ENCODE results near the gene SSRP1. TPM values are rescaled to one million over a fixed set of nuclear protein-coding genes. Genes with fewer than 3 reads are reported as not detected.
A peak's percentile ranks its signal among the peaks of the same experiment; 100 is the strongest.

The SSRP1 gene
- total and polyA plus RNA-seq, 4 donors = 34.6 to 135 (median 110) TPM

- 93% methylated on average over 9 of the region's 9 CpGs for WGBS (ENCODE audit: insufficient coverage)
- Histone ChIP-seq H3K27ac (ENCODE audit: low read depth, low read length) (no peak overlapping the region), H3K36me3 (ENCODE audit: control insufficient read depth, insufficient read depth, low read length) (peaks cover 59% of the 10 kb centered on the region), H3K27me3 (ENCODE audit: control insufficient read depth, insufficient read depth, low read length) (no peaks in the 10 kb centered on the region), H3K9me3 (ENCODE audit: control insufficient read depth, insufficient read depth, low read length) (no peaks in the 10 kb centered on the region), H3K4me1 (ENCODE audit: control insufficient read depth, insufficient read depth, low read length) (peaks cover 29% of the 10 kb centered on the region), H3K4me3 (ENCODE audit: low read depth, low read length) (no peak overlapping the region)
- no peak for DNase-seq (ENCODE audit: low read depth in 4 of 6, low spot score in 6 of 6)
Observed at GRCh38 chr11:57306940-57307565, 28.6 kb downstream of the SSRP1 start.

DNA sequence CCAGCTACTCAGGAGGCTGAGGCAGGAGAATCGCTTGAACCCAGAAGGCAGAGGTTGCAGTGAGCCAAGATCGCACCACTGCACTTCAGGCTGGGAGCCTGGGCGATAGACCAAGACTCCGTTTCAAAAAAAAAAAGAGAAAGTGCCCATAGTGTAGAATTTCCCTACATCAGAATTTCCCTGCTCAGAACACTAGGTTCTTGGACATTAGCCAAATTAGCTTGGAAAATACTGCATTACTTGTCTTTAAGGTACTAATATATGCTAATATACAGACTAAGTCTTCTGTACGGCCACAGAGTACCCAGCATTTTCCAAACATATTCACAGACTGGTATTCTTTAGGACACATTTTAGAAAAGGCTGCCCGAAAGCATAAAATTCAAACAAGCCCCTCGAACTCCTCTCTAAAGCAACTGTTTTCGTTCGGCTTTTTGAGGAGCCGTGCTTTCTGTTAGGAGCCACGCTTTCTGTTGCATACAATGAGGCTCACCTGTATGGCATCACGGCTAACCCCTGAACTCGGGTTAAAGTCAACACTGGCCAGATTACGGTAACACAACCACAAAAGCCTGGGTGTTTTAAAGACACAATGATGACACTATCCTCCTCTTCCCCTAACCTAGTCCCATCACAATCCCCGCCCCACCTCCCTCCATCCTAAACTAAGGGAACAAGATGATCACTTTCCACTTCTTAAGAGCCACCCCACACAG lies 29.4 kb downstream of the SSRP1 start:
- peaks cover 63% of the 10 kb centered on the region for H3K36me3 ChIP-seq (ENCODE audit: control insufficient read depth, insufficient read depth, low read length)
- no peak overlapping the region for H3K27ac ChIP-seq (ENCODE audit: low read depth, low read length)
- peak in 2 of 6 donors; percentile 31 to 51 for DNase-seq (ENCODE audit: low read depth in 4 of 6, low spot score in 6 of 6)
- no peak overlapping the region for H3K4me3 ChIP-seq (ENCODE audit: low read depth, low read length)
- no peaks in the 10 kb centered on the region for H3K27me3 ChIP-seq (ENCODE audit: control insufficient read depth, insufficient read depth, low read length)
- no peaks in the 10 kb centered on the region for H3K9me3 ChIP-seq (ENCODE audit: control insufficient read depth, insufficient read depth, low read length)
- WGBS (ENCODE audit: insufficient coverage) = 79% methylated on average over 10 of the region's 15 CpGs
- H3K4me1 ChIP-seq (ENCODE audit: control insufficient read depth, insufficient read depth, low read length) = peaks cover 22% of the 10 kb centered on the region

DNA sequence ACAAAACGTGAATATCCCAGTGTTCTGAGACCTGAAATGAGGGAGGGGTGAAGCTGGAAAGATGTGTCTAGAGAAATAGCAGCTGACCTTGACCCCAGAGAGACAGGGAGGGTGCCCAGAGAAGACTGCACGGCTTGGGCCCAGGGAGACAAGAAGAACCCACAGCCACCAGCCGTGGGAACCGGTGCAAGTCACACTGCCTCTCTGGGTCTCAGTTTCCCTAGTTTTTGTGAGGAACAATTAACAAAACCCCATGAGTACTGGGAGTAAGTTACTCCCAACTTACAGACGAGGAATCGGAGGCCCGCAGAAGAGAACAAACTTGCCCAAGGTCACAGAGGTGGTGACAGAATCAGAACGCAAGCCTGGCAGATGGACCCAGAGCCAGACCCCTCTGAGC lies 30.2 kb downstream of the SSRP1 start:
- H3K27me3 ChIP-seq (ENCODE audit: control insufficient read depth, insufficient read depth, low read length) = no peaks in the 10 kb centered on the region
- no peak overlapping the region for H3K27ac ChIP-seq (ENCODE audit: low read depth, low read length)
- no peak for DNase-seq (ENCODE audit: low read depth in 4 of 6, low spot score in 6 of 6)
- 95% methylated on average over 5 of the region's 8 CpGs for WGBS (ENCODE audit: insufficient coverage)
- H3K36me3 ChIP-seq (ENCODE audit: control insufficient read depth, insufficient read depth, low read length) = peaks cover 65% of the 10 kb centered on the region
- H3K4me3 ChIP-seq (ENCODE audit: low read depth, low read length) = no peak overlapping the region
- peaks cover 15% of the 10 kb centered on the region for H3K4me1 ChIP-seq (ENCODE audit: control insufficient read depth, insufficient read depth, low read length)
- H3K9me3 ChIP-seq (ENCODE audit: control insufficient read depth, insufficient read depth, low read length) = no peaks in the 10 kb centered on the region

DNA sequence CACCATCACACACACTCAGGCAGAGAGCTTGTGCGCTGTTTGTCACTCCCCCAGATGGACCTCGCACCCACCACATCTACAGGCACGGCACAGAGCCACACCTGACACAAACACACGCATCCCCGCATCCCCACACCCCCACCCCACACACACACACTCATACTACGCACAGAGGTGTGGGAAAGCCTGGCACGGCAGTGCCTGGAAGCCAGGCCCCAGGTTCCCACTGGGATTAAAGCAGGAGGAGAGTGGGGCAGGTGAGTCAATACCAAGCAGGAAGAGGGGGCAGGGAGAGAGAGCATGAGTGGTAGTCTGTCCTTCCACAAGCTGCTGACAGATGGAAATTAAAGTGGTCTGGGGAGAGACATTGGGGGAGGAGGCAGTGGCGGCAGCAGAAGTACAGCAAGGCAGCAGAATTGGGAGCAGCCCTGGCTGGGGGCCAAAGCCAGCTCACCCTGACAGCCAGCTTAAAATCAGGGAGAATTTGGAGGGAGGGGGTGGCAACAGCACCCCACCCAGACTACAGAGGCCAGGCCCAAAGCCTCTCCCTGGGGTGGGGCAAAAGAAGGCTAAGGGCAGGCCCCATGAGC lies 31.6 kb downstream of the SSRP1 start:
- DNase-seq (ENCODE audit: low read depth in 4 of 6, low spot score in 6 of 6) = peak in 2 of 6 donors; percentile 9 to 26
- no peaks in the 10 kb centered on the region for H3K9me3 ChIP-seq (ENCODE audit: control insufficient read depth, insufficient read depth, low read length)
- H3K4me3 ChIP-seq (ENCODE audit: low read depth, low read length) = no peak overlapping the region
- 72% methylated on average over 3 of the region's 8 CpGs for WGBS (ENCODE audit: insufficient coverage)
- H3K36me3 ChIP-seq (ENCODE audit: control insufficient read depth, insufficient read depth, low read length) = peaks cover 64% of the 10 kb centered on the region
- no peaks in the 10 kb centered on the region for H3K27me3 ChIP-seq (ENCODE audit: control insufficient read depth, insufficient read depth, low read length)
- H3K4me1 ChIP-seq (ENCODE audit: control insufficient read depth, insufficient read depth, low read length) = peaks cover 8% of the 10 kb centered on the region
- H3K27ac ChIP-seq (ENCODE audit: low read depth, low read length) = no peak overlapping the region

GRCh38 chr11:57303280-57303989 lies 32.3 kb downstream of the SSRP1 start:
- peaks cover 8% of the 10 kb centered on the region for H3K4me1 ChIP-seq (ENCODE audit: control insufficient read depth, insufficient read depth, low read length)
- no peaks in the 10 kb centered on the region for H3K27me3 ChIP-seq (ENCODE audit: control insufficient read depth, insufficient read depth, low read length)
- WGBS (ENCODE audit: insufficient coverage) = 80% methylated on average over 13 of the region's 17 CpGs
- no peak for DNase-seq (ENCODE audit: low read depth in 4 of 6, low spot score in 6 of 6)
- no peak overlapping the region for H3K4me3 ChIP-seq (ENCODE audit: low read depth, low read length)
- no peaks in the 10 kb centered on the region for H3K9me3 ChIP-seq (ENCODE audit: control insufficient read depth, insufficient read depth, low read length)
- H3K36me3 ChIP-seq (ENCODE audit: control insufficient read depth, insufficient read depth, low read length) = peaks cover 64% of the 10 kb centered on the region
- no peak overlapping the region for H3K27ac ChIP-seq (ENCODE audit: low read depth, low read length)

DNA sequence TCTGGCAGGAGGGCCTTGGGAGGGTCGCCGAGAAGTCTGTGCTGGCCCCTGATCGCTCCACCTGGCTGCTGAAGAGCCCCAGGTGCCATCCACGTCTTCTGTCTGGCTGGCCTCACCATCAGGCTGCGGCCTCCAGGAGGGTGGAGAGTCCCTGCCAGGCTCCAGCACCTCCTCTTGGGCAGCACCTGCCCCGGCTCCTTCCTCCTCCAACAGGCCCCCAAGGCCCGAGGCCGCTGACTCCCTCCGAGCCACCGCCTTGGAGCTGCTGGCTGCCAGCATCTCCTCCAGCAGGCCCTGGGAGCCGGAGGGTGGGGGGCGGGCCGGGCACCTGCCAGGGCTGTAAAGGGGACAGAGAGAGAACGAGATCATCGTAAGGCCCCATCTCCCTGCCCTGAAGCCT lies 33.2 kb downstream of the SSRP1 start:
- no peak overlapping the region for H3K27ac ChIP-seq (ENCODE audit: low read depth, low read length)
- H3K4me1 ChIP-seq (ENCODE audit: control insufficient read depth, insufficient read depth, low read length) = peaks cover 8% of the 10 kb centered on the region
- WGBS (ENCODE audit: insufficient coverage) = 96% methylated on average over 11 of the region's 15 CpGs
- no peak for DNase-seq (ENCODE audit: low read depth in 4 of 6, low spot score in 6 of 6)
- H3K36me3 ChIP-seq (ENCODE audit: control insufficient read depth, insufficient read depth, low read length) = peaks cover 69% of the 10 kb centered on the region
- no peaks in the 10 kb centered on the region for H3K27me3 ChIP-seq (ENCODE audit: control insufficient read depth, insufficient read depth, low read length)
- H3K4me3 ChIP-seq (ENCODE audit: low read depth, low read length) = no peak overlapping the region
- no peaks in the 10 kb centered on the region for H3K9me3 ChIP-seq (ENCODE audit: control insufficient read depth, insufficient read depth, low read length)

DNA sequence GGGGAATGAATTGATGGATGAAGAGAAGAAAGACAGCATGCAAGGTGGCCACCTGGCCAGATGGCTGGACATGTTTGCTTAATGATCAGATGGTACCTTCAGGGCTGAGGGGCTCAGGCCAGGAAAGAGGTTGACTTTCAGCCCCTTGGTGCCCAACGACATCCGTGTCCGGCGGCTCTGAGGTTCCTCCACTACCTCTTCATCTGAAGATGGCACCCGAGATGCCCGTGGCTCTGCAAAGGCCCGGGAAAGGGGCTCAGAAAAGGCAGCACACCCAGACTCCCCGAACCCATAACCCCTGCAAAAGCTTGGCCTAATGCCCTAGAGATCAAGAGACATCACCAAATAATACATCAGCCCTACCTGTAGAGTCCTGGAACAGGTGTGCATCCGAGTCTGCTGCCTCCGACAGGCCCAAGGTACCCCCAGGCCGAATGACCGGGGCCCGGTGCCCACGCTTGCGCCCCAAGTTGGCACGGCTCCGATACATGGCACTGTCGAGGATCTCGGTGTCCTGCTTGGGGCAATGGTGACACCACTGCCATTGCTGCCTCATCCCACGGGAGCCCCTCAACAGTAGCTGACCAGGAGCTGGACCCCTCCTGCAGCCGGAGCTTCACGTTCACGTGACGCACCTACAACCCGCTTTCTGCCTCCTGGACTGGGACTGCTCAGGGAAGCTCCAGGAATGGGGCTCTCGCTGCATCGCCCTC lies 33.8 kb downstream of the SSRP1 start:
- peaks cover 8% of the 10 kb centered on the region for H3K4me1 ChIP-seq (ENCODE audit: control insufficient read depth, insufficient read depth, low read length)
- H3K9me3 ChIP-seq (ENCODE audit: control insufficient read depth, insufficient read depth, low read length) = no peaks in the 10 kb centered on the region
- no peak overlapping the region for H3K27ac ChIP-seq (ENCODE audit: low read depth, low read length)
- H3K27me3 ChIP-seq (ENCODE audit: control insufficient read depth, insufficient read depth, low read length) = no peaks in the 10 kb centered on the region
- no peak for DNase-seq (ENCODE audit: low read depth in 4 of 6, low spot score in 6 of 6)
- no peak overlapping the region for H3K4me3 ChIP-seq (ENCODE audit: low read depth, low read length)
- whole genome bisulfite sequencing (ENCODE audit: insufficient coverage) = 97% methylated on average over 26 of the region's 27 CpGs
- peaks cover 64% of the 10 kb centered on the region for H3K36me3 ChIP-seq (ENCODE audit: control insufficient read depth, insufficient read depth, low read length)

DNA sequence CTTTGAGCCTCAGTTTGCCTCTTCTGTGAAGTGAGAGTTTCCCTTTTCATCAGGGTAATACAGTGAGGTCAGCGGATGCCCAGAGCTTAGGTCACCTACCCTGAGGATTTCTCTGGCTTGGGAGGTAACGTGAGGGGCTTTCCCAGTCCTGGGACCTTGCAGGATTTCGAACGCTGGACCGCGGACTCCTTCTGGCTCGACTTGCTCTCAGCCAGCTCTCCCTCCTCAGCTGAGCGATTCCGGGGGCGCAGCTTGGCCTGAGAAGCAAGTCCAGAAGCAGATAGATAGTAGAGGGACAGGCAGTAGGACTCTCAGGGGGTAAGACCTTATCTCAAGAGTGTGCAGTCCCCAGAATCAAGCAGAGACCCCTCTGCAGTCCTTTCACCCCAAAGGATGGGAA lies 34.9 kb downstream of the SSRP1 start:
- no peak overlapping the region for H3K4me3 ChIP-seq (ENCODE audit: low read depth, low read length)
- H3K36me3 ChIP-seq (ENCODE audit: control insufficient read depth, insufficient read depth, low read length) = peaks cover 64% of the 10 kb centered on the region
- no peak for DNase-seq (ENCODE audit: low read depth in 4 of 6, low spot score in 6 of 6)
- H3K4me1 ChIP-seq (ENCODE audit: control insufficient read depth, insufficient read depth, low read length) = peaks cover 5% of the 10 kb centered on the region
- no peaks in the 10 kb centered on the region for H3K27me3 ChIP-seq (ENCODE audit: control insufficient read depth, insufficient read depth, low read length)
- H3K9me3 ChIP-seq (ENCODE audit: control insufficient read depth, insufficient read depth, low read length) = no peaks in the 10 kb centered on the region
- 94% methylated on average over 5 of the region's 10 CpGs for WGBS (ENCODE audit: insufficient coverage)
- H3K27ac ChIP-seq (ENCODE audit: low read depth, low read length) = no peak overlapping the region

GRCh38 chr11:57299150-57299737 lies 36.4 kb downstream of the SSRP1 start:
- no peak for DNase-seq (ENCODE audit: low read depth in 4 of 6, low spot score in 6 of 6)
- WGBS (ENCODE audit: insufficient coverage) = 93% methylated on average over 2 of the region's 5 CpGs
- Histone ChIP-seq H3K9me3 (ENCODE audit: control insufficient read depth, insufficient read depth, low read length) (no peaks in the 10 kb centered on the region), H3K4me1 (ENCODE audit: control insufficient read depth, insufficient read depth, low read length) (peaks cover 9% of the 10 kb centered on the region), H3K27ac (ENCODE audit: low read depth, low read length) (no peak overlapping the region), H3K27me3 (ENCODE audit: control insufficient read depth, insufficient read depth, low read length) (no peaks in the 10 kb centered on the region), H3K36me3 (ENCODE audit: control insufficient read depth, insufficient read depth, low read length) (peaks cover 60% of the 10 kb centered on the region), H3K4me3 (ENCODE audit: low read depth, low read length) (no peak overlapping the region)

Measured in spinal cord (tissue), 10 donors.